Adrenal gland (tissue), 12 donors: ENCODE results near the gene WNK4. TPM values are rescaled to one million over a fixed set of nuclear protein-coding genes. Genes with fewer than 3 reads are reported as not detected.

Experiments used
- DNase-seq, 7 donors: peaks; one replicate each; pipeline ENCODE4 v3.0.0-alpha.2; 2019 to 2020
- H3K27ac ChIP-seq, 5 donors: fragments of 200-600 bp; sonication (generic) in 4 of 5; 1 replicate in 3 of 5; 2 replicates in 2 of 5; pipeline versions ENCODE4 v1.5.1 to v1.8.0; 2016 to 2020; ENCODE audit warnings: mild to moderate bottlenecking in 1 of 5
- H3K27me3 ChIP-seq: fragments of 200-600 bp; 2 replicates; pipeline ENCODE4 v1.8.0; 2021
- H3K36me3 ChIP-seq, 2 donors: fragments of 200-600 bp; replicated peaks in 1 of 2; 1 replicate in 1 of 2; 2 replicates in 1 of 2; pipeline versions ENCODE4 v1.5.1 to v1.8.0; 2018 to 2022
- H3K4me1 ChIP-seq, 2 donors: fragments of 200-600 bp; replicated peaks in 1 of 2; 1 replicate in 1 of 2; 2 replicates in 1 of 2; pipeline versions ENCODE4 v1.5.1 to v1.8.0; 2018 to 2021
- H3K4me3 ChIP-seq, 4 donors: fragments of 200-600 bp; sonication (generic) in 3 of 4; one replicate each; pipeline ENCODE4 v1.5.1; 2016 to 2018
- H3K9me3 ChIP-seq, 3 donors: fragments of 200-600 bp; sonication (generic) in 1 of 3; replicated peaks in 1 of 3; 1 replicate in 2 of 3; 2 replicates in 1 of 3; pipeline versions ENCODE4 v1.5.1 to v1.8.0; 2016 to 2021
- POLR2A ChIP-seq, 2 donors: fragments of 450-650 bp; IDR thresholded peaks; one replicate each; pipeline ENCODE4 v1.6.1; 2017; ENCODE audit warnings: antibody characterized with exemption in 2 of 2, mild to moderate bottlenecking in 2 of 2, moderate library complexity in 1 of 2
- WGBS, 4 donors: extraction: QIAGEN DNeasy Blood & Tissue Kit in 2 of 4; methylation state at CpG; one replicate each; pipeline versions ENCODE4 v1.1.5 to v1.1.7; 2013 to 2017; 5-methylcytosine and 5-hydroxymethylcytosine counted together
- intact Hi-C, 2 donors: fragments of 100-400 bp; cut with DNase I; formaldehyde crosslinking; loops; one replicate each; pipeline versions ENCODE4 v1.14.1 to v1.15.0; 2022 to 2023
- polyA plus RNA-seq, 3 donors: library from polyadenylated mRNA; stranded (reverse); fragments of 200-250 nt in 2 of 3; fragments of 350-450 nt in 1 of 3; fragmentation: Illumina TruSeq in 1 of 3; extraction: RNeasy Lipid Tissue Mini Kit (QIAGEN cat#74804) in 1 of 3; gene quantifications; one replicate each; pipeline ENCODE4 v1.2.3, GENCODE V29; 2013 to 2014
- total RNA-seq, 9 donors: library from RNA; depleted of rRNA in 4 of 9; stranded (reverse); fragments of >200 nt in 4 of 9; fragments of 120-200 nt in 1 of 9; fragmentation: NEBNext Ultra II Directional in 1 of 9; extraction: Animal tissue kit (Norgen Biotek cat#: 25700) in 1 of 9; gene quantifications; one replicate each; pipeline versions ENCODE4 v1.1.0 to v1.2.4, GENCODE V29; 2013 to 2023
- TF ChIP-seq, protein P1 (sequence below), 6 experiments: fragments of 450-650 bp in 4 of 6; fragments of 200-600 bp in 2 of 6; sonication (generic) in 1 of 6; IDR thresholded peaks; 1 replicate in 5 of 6; 2 replicates in 1 of 6; pipeline versions ENCODE4 v1.5.1 to v1.8.0; 2016 to 2021; ENCODE audit warnings: antibody characterized with exemption in 6 of 6, mild to moderate bottlenecking in 2 of 6, moderate library complexity in 1 of 6
- donor health status: healthy with polysubstance abuse.
- donor health status: Bipolar disorder and iron deficiency.
- donor health status: DM: yes; HTN: yes; CAD: no.
- donor health status: DM: no; HTN: no; CAD: no.
- donor health status: DM: no; HTN: no; CAD: no.
- donor health status: DM: yes; HTN: yes; CAD: no.

Gene WNK4
- total and polyA plus RNA-seq, 12 donors, result 0.05 to 0.46 (median 0.18) TPM; not detected in 5

DNA sequence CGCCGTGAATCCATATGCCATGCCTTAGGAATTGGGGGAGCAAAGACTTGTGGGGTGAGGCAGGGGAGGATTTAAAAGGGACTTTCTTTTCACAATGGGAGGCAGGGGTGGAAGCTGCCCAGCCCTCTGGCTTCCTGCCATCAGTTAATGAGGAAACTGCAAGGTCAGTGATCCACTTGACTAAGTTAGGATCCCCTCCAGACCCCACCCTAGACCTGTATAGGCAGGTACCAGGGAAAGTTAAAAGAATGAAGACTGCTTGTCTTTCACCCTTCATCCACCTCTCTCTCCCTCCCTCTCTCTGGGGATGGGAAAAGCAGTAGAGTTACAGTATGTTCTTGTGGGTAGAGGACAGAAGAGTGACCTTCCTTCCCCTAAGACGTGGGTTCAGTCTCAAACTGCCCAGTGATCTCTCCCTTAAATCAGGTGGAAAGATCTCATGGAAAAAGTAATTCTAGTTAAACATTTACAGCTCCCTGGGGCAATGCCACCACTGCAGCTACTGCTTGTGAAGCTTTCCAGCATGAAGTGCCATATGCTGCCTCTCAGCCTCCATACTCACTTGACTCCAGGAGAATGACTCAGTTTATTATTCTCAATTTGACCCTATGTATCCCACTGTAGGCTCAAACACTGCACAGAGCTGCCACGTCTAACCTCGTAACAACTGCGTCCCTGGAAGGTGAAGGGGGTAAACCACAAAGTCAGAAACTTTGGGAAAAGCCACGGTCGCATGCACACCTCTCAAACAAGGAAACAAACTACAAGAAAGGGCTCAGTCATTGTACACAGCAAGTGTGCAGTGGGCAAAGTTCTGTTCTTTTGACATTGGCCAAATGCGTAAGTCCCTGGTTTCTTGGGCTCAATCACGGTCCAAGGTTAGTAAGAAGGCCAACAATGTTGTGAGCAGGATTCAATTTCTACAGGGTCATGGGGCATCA lies 16.9 kb downstream of the WNK4 start:
- WGBS, 4 donors, result 76 to 79% (median 77%) methylated on average over 10 of the region's 10 CpGs
- H3K9me3 ChIP-seq, result no peaks in the 10 kb centered on the region
- no peak for TF ChIP-seq POLR2A (IDR thresholded peaks at IDR 0.05)
- TF ChIP-seq, protein P1, sequence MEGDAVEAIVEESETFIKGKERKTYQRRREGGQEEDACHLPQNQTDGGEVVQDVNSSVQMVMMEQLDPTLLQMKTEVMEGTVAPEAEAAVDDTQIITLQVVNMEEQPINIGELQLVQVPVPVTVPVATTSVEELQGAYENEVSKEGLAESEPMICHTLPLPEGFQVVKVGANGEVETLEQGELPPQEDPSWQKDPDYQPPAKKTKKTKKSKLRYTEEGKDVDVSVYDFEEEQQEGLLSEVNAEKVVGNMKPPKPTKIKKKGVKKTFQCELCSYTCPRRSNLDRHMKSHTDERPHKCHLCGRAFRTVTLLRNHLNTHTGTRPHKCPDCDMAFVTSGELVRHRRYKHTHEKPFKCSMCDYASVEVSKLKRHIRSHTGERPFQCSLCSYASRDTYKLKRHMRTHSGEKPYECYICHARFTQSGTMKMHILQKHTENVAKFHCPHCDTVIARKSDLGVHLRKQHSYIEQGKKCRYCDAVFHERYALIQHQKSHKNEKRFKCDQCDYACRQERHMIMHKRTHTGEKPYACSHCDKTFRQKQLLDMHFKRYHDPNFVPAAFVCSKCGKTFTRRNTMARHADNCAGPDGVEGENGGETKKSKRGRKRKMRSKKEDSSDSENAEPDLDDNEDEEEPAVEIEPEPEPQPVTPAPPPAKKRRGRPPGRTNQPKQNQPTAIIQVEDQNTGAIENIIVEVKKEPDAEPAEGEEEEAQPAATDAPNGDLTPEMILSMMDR (IDR thresholded peaks at IDR 0.05), result no peak
- no peaks in the 10 kb centered on the region for H3K27me3 ChIP-seq
- DNase-seq, result no peak
- no peak overlapping the region for H3K27ac ChIP-seq
- H3K36me3 ChIP-seq, result no peaks in the 10 kb centered on the region
- H3K4me3 ChIP-seq, result peak overlapping the region in 3 of 4 donors; percentile 69 to 84 (median 70)
- H3K4me1 ChIP-seq, result peaks cover 12 to 14% of the 10 kb centered on the region in 2 donors
- intact Hi-C loops, result no loop called here

DNA sequence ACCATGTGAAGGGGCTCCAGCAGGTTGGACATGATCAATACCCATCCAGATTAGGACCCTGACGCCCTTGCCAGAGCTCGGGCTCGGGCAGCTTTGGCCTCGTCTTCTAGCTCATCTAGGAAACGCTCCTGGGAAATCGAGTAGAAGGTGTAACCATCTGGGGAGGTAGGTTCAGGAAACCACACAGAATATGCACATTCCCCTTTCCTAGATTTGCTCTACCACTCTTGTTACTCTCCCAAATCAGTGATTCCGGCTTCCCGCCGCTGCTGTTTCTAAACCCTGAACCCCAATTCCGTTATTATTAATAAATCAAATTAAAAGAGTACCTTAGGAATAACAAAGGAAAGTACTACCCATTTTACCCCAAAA lies 17.6 kb downstream of the WNK4 start:
- 12 to 22% (median 14%) methylated on average over 10 of the region's 10 CpGs for WGBS, 4 donors
- Histone ChIP-seq H3K27ac (peak overlapping the region in 1 of 5 donors; percentile 25), H3K4me3 (peak overlapping the region; percentile 64 to 84 (median 70)), H3K9me3 (no peaks in the 10 kb centered on the region), H3K36me3 (no peaks in the 10 kb centered on the region), H3K27me3 (no peaks in the 10 kb centered on the region), H3K4me1 (peaks cover 12 to 14% of the 10 kb centered on the region in 2 donors)
- intact Hi-C loops, result no loop called here
- TF ChIP-seq, protein P1 (IDR thresholded peaks at IDR 0.05), result no peak
- no peak for TF ChIP-seq POLR2A (IDR thresholded peaks at IDR 0.05)
- DNase-seq, result no peak

DNA sequence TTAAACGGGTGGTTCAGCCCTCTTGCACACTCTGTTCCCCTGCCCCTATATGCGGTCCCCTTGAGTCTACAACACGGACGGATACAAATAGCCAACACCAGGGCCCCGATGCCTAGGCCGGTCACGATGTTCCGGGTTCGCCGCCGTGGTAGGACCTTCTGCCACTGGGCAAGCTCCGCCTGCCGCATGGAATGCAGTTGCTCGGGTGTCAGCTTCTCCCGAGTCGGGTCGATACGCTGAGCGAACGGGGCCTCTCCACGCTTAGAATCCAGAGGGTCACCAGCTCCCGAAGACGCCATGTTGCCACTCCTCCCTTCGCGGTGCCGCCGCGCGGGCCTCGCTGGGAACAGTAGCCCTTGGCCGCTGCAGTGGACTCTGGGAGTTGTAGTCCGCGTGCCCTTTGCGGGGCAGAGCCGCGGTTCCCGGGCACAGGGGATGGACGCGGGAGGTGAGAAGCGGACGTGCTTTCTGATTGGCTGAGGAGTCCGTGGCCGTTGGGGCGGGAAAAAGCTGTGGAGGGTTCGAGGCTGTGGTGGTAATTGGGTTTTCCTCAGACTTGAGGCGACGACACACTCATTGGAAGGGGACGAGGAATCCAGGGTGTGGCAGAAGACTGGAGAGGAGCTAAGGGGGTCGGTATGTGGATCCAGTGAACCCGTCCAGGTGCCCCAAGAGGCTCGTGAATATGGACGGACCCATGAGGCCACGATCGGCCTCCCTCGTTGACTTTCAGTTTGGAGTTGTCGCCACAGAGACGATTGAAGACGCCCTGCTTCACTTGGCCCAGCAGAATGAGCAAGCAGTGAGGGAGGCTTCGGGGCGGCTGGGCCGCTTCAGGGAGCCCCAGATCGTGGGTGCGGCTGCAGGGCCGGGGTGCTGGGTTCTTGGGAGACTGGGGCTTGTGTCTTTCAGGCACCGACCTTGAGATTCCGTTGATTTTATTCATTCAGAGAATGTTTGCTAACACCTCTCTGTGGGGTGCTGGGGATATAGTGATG lies 18.3 kb downstream of the WNK4 start, which contains the start of the genes CNTD1 and COA3:
Gene CNTD1, plus strand, starts transcription at position 479 of the 998 bp plus-strand sequence. Its CDS starts 207 bp downstream, at position 686.
Gene COA3, minus strand, starts transcription at position 322 of the 998 bp plus-strand sequence. Its CDS starts 23 bp downstream, at position 299.
- Histone ChIP-seq H3K27me3 (no peaks in the 10 kb centered on the region), H3K27ac (peak within 1 kb of the TSS in 2 of 5 donors; percentile 25 to 77), H3K9me3 (no peaks in the 10 kb centered on the region), H3K4me1 (peaks cover 12 to 14% of the 10 kb centered on the region in 2 donors), H3K4me3 (peak within 1 kb of the TSS; percentile 64 to 84 (median 70)), H3K36me3 (no peaks in the 10 kb centered on the region)
- intact Hi-C loops, result no loop called here
- DNase-seq, result peak; percentile 79 to 91 (median 84)
- WGBS, 4 donors, result 25 to 41% (median 30%) methylated on average over 35 to 66 of the region's 66 CpGs
- TF ChIP-seq, protein P1 (IDR thresholded peaks at IDR 0.05), result peak in 1 of 6 experiments; percentile 16
- no peak for TF ChIP-seq POLR2A (IDR thresholded peaks at IDR 0.05)
